ENCODE data around the gene STUB1. TPM values are rescaled to one million over a fixed set of nuclear protein-coding genes. Genes with fewer than 3 reads are reported as not detected.

The STUB1 gene
- total and polyA plus RNA-seq, 2 of the 8 experiments (the other 6 are each of a cell fraction or from before 2014, with no cell fraction given), result 89.9 to 103 TPM

DNA sequence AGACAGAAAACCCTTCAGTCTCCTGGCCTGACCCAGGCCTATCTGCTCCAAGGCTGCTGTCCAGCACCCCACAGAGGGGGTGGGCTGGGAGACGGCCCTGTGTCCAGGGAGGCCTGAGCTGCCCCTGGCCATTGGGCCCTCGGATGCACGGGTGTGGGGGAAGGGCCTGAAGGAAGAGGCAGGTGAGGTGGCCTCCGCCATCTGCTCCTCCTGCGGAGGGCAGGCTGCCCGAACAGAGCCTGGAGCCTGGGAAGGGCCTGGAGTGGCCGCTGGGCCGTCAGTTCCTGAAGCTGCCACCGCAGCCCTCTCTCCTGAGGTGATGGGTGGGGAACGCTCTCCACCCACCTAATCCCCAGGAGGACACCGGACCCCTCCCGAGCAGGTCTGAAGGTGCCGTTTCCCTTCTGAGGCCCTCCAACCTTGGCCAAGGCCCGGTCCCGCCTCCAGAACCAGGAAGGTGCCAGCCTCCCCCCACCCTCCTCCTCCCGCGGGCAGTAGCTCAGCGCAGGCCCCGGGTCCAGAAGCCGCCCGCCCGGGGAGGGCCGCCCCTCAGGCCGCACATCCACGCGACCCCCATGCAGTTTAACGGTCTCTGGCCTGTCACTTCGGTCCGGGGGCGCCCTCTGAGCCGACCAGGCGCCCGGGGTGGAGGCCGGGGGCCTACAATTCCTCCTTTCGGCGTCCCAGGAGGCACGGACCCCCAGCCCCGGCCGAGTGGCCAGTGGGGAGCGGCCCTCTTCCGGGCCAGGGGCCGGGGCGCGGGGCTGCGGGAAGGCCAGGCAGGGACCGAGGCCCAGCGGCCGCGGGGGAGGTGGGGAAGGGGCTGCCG lies 24.6 kb downstream of the STUB1 start (continued):
- TF ChIP-seq PHF8 (conservative IDR thresholded peaks at IDR 0.05; ENCODE audit: low read depth, low read length) (no peak), POLR2AphosphoS5 (IDR thresholded peaks at IDR 0.05; ENCODE audit: low read depth, low read length) (no peak), GABPA (IDR thresholded peaks at IDR 0.05; ENCODE audit: borderline replicate concordance, insufficient read depth, low read length) (0 out of 2 replicates have a peak, but pooled peaks have one; percentile 46), POLR2A (IDR thresholded peaks at IDR 0.05; ENCODE audit: control extremely low read depth in 1 of 2, low read depth in 2 of 2, low read length in 2 of 2) (no peak), CHD2 (IDR thresholded peaks at IDR 0.05; ENCODE audit: low read length) (no peak)
